ENCODE results near the gene SECISBP2.

GRCh38 chr9:89382026-89382986 lies 64.0 kb downstream of the SECISBP2 start:
- TF ChIP-seq MYC (IDR thresholded peaks at IDR 0.05; ENCODE audit: low read depth, low read length) (no peak), CTCF (IDR thresholded peaks at IDR 0.05; ENCODE audit: low read depth, low read length) (no peak), POLR2A (IDR thresholded peaks at IDR 0.05; ENCODE audit: extremely low read depth, insufficient read length) (no peak), MAX (IDR thresholded peaks at IDR 0.05; ENCODE audit: low read depth, low read length) (no peak)

Data from NB4 (cell line).